CD4-positive, CD25-positive, alpha-beta regulatory T cell (primary cell): ENCODE results near the gene CRTAC1. TPM values are rescaled to one million over a fixed set of nuclear protein-coding genes. Genes with fewer than 3 reads are reported as not detected.
"Not testable (repeated sequence)": the region's sequence is repeated elsewhere in the genome, so short reads cannot be mapped to it uniquely, and the experiment has no call there.

Experiments used
- ATAC-seq, 2 donors: fragments of 150-1000 bp; cut with Tn5 transposase; one replicate each; pipeline ENCODE4 v1.10.0; 2021; ENCODE audit warnings: low read depth in 2 of 2, moderate number of reproducible peaks in 2 of 2, moderate library complexity in 1 of 2
- DNase-seq, 3 donors: peaks; one replicate each; pipeline versions ENCODE4 v3.0.0 to v3.0.0-alpha.2; 2012 to 2022; ENCODE audit warnings: mixed read lengths in 1 of 3
- H3K27ac ChIP-seq: one replicate; pipeline ENCODE4 v1.7.0; 2013; ENCODE audit warnings: mild to moderate bottlenecking, low read length; ENCODE audit not compliant: insufficient read depth, poor library complexity, severe bottlenecking
- H3K27me3 ChIP-seq: one replicate; pipeline ENCODE4 v1.7.0; 2013; ENCODE audit warnings: low read length; ENCODE audit not compliant: control insufficient read depth, insufficient read depth
- H3K36me3 ChIP-seq: one replicate; pipeline ENCODE4 v1.7.0; 2013; ENCODE audit warnings: mild to moderate bottlenecking, low read length, moderate library complexity; ENCODE audit not compliant: control insufficient read depth, insufficient read depth
- H3K4me1 ChIP-seq: 2 replicates; pipeline ENCODE4 v1.7.0; 2013; ENCODE audit warnings: mild to moderate bottlenecking, low read length; ENCODE audit not compliant: insufficient read depth, control insufficient read depth, poor library complexity, severe bottlenecking
- H3K4me3 ChIP-seq: one replicate; pipeline ENCODE4 v1.7.0; 2013; ENCODE audit warnings: low read depth, mild to moderate bottlenecking, low read length, moderate library complexity
- H3K9me3 ChIP-seq, 2 experiments: 1 replicate in 1 of 2; 2 replicates in 1 of 2; pipeline ENCODE4 v1.7.0; 2013; ENCODE audit warnings: low read length in 2 of 2, mild to moderate bottlenecking in 1 of 2, moderate library complexity in 1 of 2; ENCODE audit not compliant: control insufficient read depth in 2 of 2
- H3K27ac Mint-ChIP-seq, 3 donors: one replicate each; pipeline ENCODE4 v1.8.0; 2020 to 2022; ENCODE audit warnings: mild to moderate bottlenecking in 3 of 3, mixed read lengths in 3 of 3, moderate library complexity in 2 of 3
- H3K27me3 Mint-ChIP-seq: one replicate; pipeline ENCODE4 v1.8.0; 2022; ENCODE audit warnings: mild to moderate bottlenecking, mixed read lengths
- H3K36me3 Mint-ChIP-seq: one replicate; pipeline ENCODE4 v1.8.0; 2020; ENCODE audit warnings: mixed read lengths
- H3K4me1 Mint-ChIP-seq, 4 donors: one replicate each; pipeline ENCODE4 v1.8.0; 2020 to 2022; ENCODE audit warnings: mixed read lengths in 4 of 4, mild to moderate bottlenecking in 1 of 4
- H3K4me3 Mint-ChIP-seq, 4 donors: one replicate each; pipeline ENCODE4 v1.8.0; 2020 to 2022; ENCODE audit warnings: mild to moderate bottlenecking in 4 of 4, mixed read lengths in 4 of 4, moderate library complexity in 3 of 4
- H3K9me3 Mint-ChIP-seq, 7 donors: one replicate each; pipeline ENCODE4 v1.8.0; 2020 to 2022; ENCODE audit warnings: mixed read lengths in 7 of 7, mild to moderate bottlenecking in 3 of 7, moderate library complexity in 2 of 7
- polyA plus RNA-seq, 4 donors: library from polyadenylated mRNA; unstranded; fragments of 300-500 nt; fragmentation: Illumina TruSeq; gene quantifications; one replicate each; pipeline ENCODE4 v1.2.3, GENCODE V29; 2021
- total RNA-seq: library from RNA; stranded (reverse); gene quantifications from one replicate; pipeline ENCODE4 v1.2.3, GENCODE V29; 2022

The CRTAC1 gene
- total and polyA plus RNA-seq, 5 donors from 2014 or later = not detected

- ATAC-seq (no peak), DNase-seq (peak in 2 of 3 donors; percentile 31 to 59)
- H3K9me3 Mint-ChIP-seq = no peaks in the 10 kb centered on the region
- peak overlapping the region; percentile 89 to 98 (median 92) for H3K4me3 Mint-ChIP-seq
- Histone ChIP-seq H3K36me3 (no peaks in the 10 kb centered on the region), H3K9me3 (no peaks in the 10 kb centered on the region), H3K4me3 (peak overlapping the region; percentile 85), H3K27me3 (no peaks in the 10 kb centered on the region), H3K4me1 (peaks cover 34% of the 10 kb centered on the region), H3K27ac (peak overlapping the region; percentile 11)
- H3K27ac Mint-ChIP-seq = peak overlapping the region; percentile 15 to 92 (median 77)
- no peaks in the 10 kb centered on the region for H3K36me3 Mint-ChIP-seq
- H3K27me3 Mint-ChIP-seq = no peaks in the 10 kb centered on the region
- peaks cover 0 to 60% (median 34%) of the 10 kb centered on the region in 4 donors for H3K4me1 Mint-ChIP-seq
Observed at GRCh38 chr10:97850446-97850845, 180.0 kb downstream of the CRTAC1 start.

GRCh38 chr10:97849687-97850402 lies 180.6 kb downstream of the CRTAC1 start, which contains the start of gene GOLGA7B:
Gene GOLGA7B (plus strand): TSS chr10:97849843. CDS start chr10:97850304, 461 bp downstream.
- peak within 1 kb of the TSS; percentile 85 for H3K4me3 ChIP-seq
- ATAC-seq (peak; percentile 80 to 81), DNase-seq (peak; percentile 58 to 75 (median 66))
- Mint-ChIP-seq H3K27me3 (no peaks in the 10 kb centered on the region), H3K4me3 (peak within 1 kb of the TSS; percentile 90 to 98 (median 95)), H3K36me3 (no peaks in the 10 kb centered on the region), H3K4me1 (peaks cover 0 to 55% (median 32%) of the 10 kb centered on the region in 4 donors), H3K9me3 (no peaks in the 10 kb centered on the region), H3K27ac (peak within 1 kb of the TSS; percentile 15 to 92 (median 89))
- H3K27me3 ChIP-seq = no peaks in the 10 kb centered on the region
- H3K36me3 ChIP-seq = no peaks in the 10 kb centered on the region
- no peaks in the 10 kb centered on the region for H3K9me3 ChIP-seq
- H3K27ac ChIP-seq = peak within 1 kb of the TSS; percentile 47
- H3K4me1 ChIP-seq = peaks cover 34% of the 10 kb centered on the region

GRCh38 chr10:97849103-97849686 lies 181.2 kb downstream of the CRTAC1 start:
- DNase-seq (peak in 2 of 3 donors; percentile 9 to 53), ATAC-seq (peak; percentile 9 to 15)
- Histone ChIP-seq H3K4me1 (peaks cover 34% of the 10 kb centered on the region), H3K4me3 (peak overlapping the region; percentile 78), H3K27me3 (no peaks in the 10 kb centered on the region), H3K9me3 (no peaks in the 10 kb centered on the region), H3K36me3 (no peaks in the 10 kb centered on the region), H3K27ac (peak overlapping the region; percentile 47)
- H3K9me3 Mint-ChIP-seq = no peaks in the 10 kb centered on the region
- H3K27ac Mint-ChIP-seq = peak overlapping the region in 2 of 3 donors; percentile 83 to 89
- no peaks in the 10 kb centered on the region for H3K36me3 Mint-ChIP-seq
- peak overlapping the region; percentile 88 to 96 (median 92) for H3K4me3 Mint-ChIP-seq
- no peaks in the 10 kb centered on the region for H3K27me3 Mint-ChIP-seq
- peaks cover 0 to 49% (median 29%) of the 10 kb centered on the region in 4 donors for H3K4me1 Mint-ChIP-seq

GRCh38 chr10:97844678-97845077 lies 185.7 kb downstream of the CRTAC1 start:
- Histone ChIP-seq H3K9me3 (no peaks in the 10 kb centered on the region), H3K27me3 (no peaks in the 10 kb centered on the region), H3K4me1 (peaks cover 8% of the 10 kb centered on the region), H3K36me3 (no peaks in the 10 kb centered on the region), H3K4me3 (no peak overlapping the region), H3K27ac (no peak overlapping the region)
- ATAC-seq (no peak), DNase-seq (no peak)
- H3K27ac Mint-ChIP-seq = no peak overlapping the region
- H3K4me1 Mint-ChIP-seq = peaks cover 0 to 16% (median 9%) of the 10 kb centered on the region in 4 donors
- peaks cover 4% of the 10 kb centered on the region for H3K36me3 Mint-ChIP-seq
- H3K4me3 Mint-ChIP-seq = no peak overlapping the region
- H3K9me3 Mint-ChIP-seq = peaks cover 0 to 5% (median 0%) of the 10 kb centered on the region in 7 donors
- no peaks in the 10 kb centered on the region for H3K27me3 Mint-ChIP-seq

GRCh38 chr10:97843972-97844371 lies 186.4 kb downstream of the CRTAC1 start:
- not testable (repeated sequence) for H3K27ac Mint-ChIP-seq, H3K36me3 ChIP-seq, H3K4me3 ChIP-seq, H3K27ac ChIP-seq, H3K27me3 Mint-ChIP-seq, H3K27me3 ChIP-seq, ATAC-seq, H3K4me3 Mint-ChIP-seq, H3K36me3 Mint-ChIP-seq, H3K9me3 Mint-ChIP-seq, DNase-seq, H3K9me3 ChIP-seq, H3K4me1 ChIP-seq
- H3K4me1 Mint-ChIP-seq = peaks cover 0 to 12% (median 6%) of the 10 kb centered on the region in 4 donors

- H3K27ac ChIP-seq = no peak overlapping the region
- Mint-ChIP-seq H3K36me3 (peaks cover 4% of the 10 kb centered on the region), H3K9me3 (peaks cover 0 to 5% (median 0%) of the 10 kb centered on the region in 7 donors), H3K27me3 (no peaks in the 10 kb centered on the region), H3K4me1 (peaks cover 0 to 7% (median 2%) of the 10 kb centered on the region in 4 donors), H3K4me3 (no peak overlapping the region), H3K27ac (no peak overlapping the region)
- no peaks in the 10 kb centered on the region for H3K4me1 ChIP-seq
- H3K27me3 ChIP-seq = no peaks in the 10 kb centered on the region
- H3K4me3 ChIP-seq = no peak overlapping the region
- no peaks in the 10 kb centered on the region for H3K36me3 ChIP-seq
- H3K9me3 ChIP-seq = no peaks in the 10 kb centered on the region
- ATAC-seq (no peak), DNase-seq (no peak)
Observed at GRCh38 chr10:97843281-97843671, 187.1 kb downstream of the CRTAC1 start.

GRCh38 chr10:97842656-97843280 lies 187.7 kb downstream of the CRTAC1 start:
- H3K36me3 ChIP-seq = no peaks in the 10 kb centered on the region
- H3K27me3 ChIP-seq = no peaks in the 10 kb centered on the region
- H3K4me3 ChIP-seq = no peak overlapping the region
- Mint-ChIP-seq H3K9me3 (peaks cover 0 to 5% (median 0%) of the 10 kb centered on the region in 7 donors), H3K4me1 (peaks cover 0 to 3% (median 1%) of the 10 kb centered on the region in 4 donors), H3K27me3 (no peaks in the 10 kb centered on the region), H3K4me3 (no peak overlapping the region), H3K36me3 (peaks cover 4% of the 10 kb centered on the region), H3K27ac (peak overlapping the region in 2 of 3 donors; percentile 9 to 63)
- ATAC-seq = no peak
- H3K27ac ChIP-seq = no peak overlapping the region
- no peaks in the 10 kb centered on the region for H3K9me3 ChIP-seq
- no peaks in the 10 kb centered on the region for H3K4me1 ChIP-seq
- DNase-seq = no peak
